ENCODE data around the gene ANKRD52. TPM values are rescaled to one million over a fixed set of nuclear protein-coding genes. Genes with fewer than 3 reads are reported as not detected.

The ANKRD52 gene
- polyA plus RNA-seq, 1 donor, result 25.1 TPM

DNA sequence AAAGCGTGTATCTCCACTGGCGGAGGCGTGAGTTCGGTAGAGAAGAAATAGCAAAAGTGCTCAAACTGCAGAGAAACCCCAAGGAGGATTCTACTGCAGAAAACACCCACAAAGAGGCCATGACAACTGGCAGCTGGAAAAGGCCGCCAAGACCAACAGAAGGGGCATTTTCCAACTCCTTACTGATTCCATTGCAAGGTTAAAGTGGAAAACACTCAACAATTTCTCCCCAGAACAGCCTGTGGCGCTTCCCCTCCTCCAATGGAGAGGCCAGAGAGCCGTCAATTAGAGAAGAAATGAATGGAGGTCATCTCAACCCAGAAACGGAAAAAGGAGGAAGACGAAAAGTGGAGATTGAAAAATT, 618 bp upstream of the ANKRD52 start:
- 72% methylated on average over 3 of the region's 9 CpGs for WGBS (ENCODE audit: insufficient coverage, low lambda C conversion rate)
- Histone ChIP-seq H3K36me3 (ENCODE audit: control insufficient read depth, insufficient read depth, low read length) (peaks cover 30% of the 10 kb centered on the region), H3K4me3 (ENCODE audit: low read length) (peak overlapping the region; percentile 77), H3K27ac (ENCODE audit: low read length) (peak overlapping the region; percentile 93), H3K9me3 (ENCODE audit: control insufficient read depth, low read depth, low read length) (no peaks in the 10 kb centered on the region), H3K4me1 (ENCODE audit: control insufficient read depth, insufficient read depth, low read length) (peaks cover 23% of the 10 kb centered on the region), H3K27me3 (ENCODE audit: control insufficient read depth, insufficient read depth, low read length) (no peaks in the 10 kb centered on the region)
- DNase-seq, result no peak

DNA sequence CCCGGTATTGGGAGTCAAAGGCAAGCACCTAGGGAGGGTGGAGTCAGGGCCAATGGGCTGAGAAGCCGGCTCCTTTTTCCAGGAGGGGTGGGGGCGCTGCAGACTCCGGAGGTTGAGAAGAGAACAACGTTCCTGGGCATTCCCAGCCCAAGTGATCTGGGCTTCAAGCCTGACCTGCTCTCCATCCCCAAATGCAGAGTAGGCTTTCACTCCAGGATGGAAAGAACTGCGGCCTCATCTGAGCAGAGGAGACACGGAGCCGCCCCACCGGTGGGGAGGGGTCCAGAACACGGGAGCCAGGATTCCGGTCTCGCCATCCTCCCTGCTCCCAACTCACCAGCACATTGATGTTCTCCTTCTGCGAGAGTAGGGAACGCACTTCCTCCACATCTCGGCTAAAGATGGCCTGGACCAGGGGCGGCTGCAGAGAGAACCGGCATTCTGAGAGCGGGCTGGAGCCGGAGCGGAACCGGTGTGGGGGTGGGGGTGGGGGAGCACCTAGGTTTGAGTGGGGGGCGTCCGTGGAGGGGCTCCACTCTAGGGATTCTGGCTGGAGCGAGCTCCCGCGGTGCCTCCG, 605 bp downstream of the ANKRD52 start:
- no CpG with 5 or more reads among the region's 27 CpGs for WGBS (ENCODE audit: insufficient coverage, low lambda C conversion rate)
- Histone ChIP-seq H3K9me3 (ENCODE audit: control insufficient read depth, low read depth, low read length) (no peaks in the 10 kb centered on the region), H3K4me3 (ENCODE audit: low read length) (peak overlapping the region; percentile 69), H3K36me3 (ENCODE audit: control insufficient read depth, insufficient read depth, low read length) (peaks cover 42% of the 10 kb centered on the region), H3K27me3 (ENCODE audit: control insufficient read depth, insufficient read depth, low read length) (no peaks in the 10 kb centered on the region), H3K27ac (ENCODE audit: low read length) (peak overlapping the region; percentile 61), H3K4me1 (ENCODE audit: control insufficient read depth, insufficient read depth, low read length) (peaks cover 23% of the 10 kb centered on the region)
- DNase-seq, result peak in 1 of 2 donors; percentile 42

DNA sequence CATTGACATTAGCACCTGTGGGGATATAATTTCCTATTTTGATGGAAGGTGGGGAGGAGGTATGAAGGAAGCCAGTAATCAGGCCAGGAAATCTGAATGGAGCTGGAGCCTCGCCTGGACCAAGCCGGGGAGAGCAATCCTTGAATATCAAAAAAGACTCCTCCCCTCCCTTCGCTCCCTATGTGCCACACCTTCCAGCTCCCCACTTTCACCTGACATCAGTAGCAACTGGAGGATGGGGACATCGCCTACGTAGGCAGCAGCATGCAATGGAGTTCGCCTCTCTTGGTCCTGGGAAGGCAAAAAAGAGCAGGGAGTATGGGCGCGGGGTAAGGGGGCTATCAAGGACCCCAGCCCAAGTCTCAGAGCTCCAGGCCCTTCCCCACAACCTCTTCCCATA, 1.1 kb downstream of the ANKRD52 start:
- 70% methylated on average over 2 of the region's 8 CpGs for WGBS (ENCODE audit: insufficient coverage, low lambda C conversion rate)
- H3K27ac ChIP-seq (ENCODE audit: low read length), result no peak overlapping the region
- H3K4me3 ChIP-seq (ENCODE audit: low read length), result peak overlapping the region; percentile 69
- DNase-seq, result no peak
- H3K27me3 ChIP-seq (ENCODE audit: control insufficient read depth, insufficient read depth, low read length), result no peaks in the 10 kb centered on the region
- peaks cover 48% of the 10 kb centered on the region for H3K36me3 ChIP-seq (ENCODE audit: control insufficient read depth, insufficient read depth, low read length)
- H3K4me1 ChIP-seq (ENCODE audit: control insufficient read depth, insufficient read depth, low read length), result peaks cover 23% of the 10 kb centered on the region
- no peaks in the 10 kb centered on the region for H3K9me3 ChIP-seq (ENCODE audit: control insufficient read depth, low read depth, low read length)

DNA sequence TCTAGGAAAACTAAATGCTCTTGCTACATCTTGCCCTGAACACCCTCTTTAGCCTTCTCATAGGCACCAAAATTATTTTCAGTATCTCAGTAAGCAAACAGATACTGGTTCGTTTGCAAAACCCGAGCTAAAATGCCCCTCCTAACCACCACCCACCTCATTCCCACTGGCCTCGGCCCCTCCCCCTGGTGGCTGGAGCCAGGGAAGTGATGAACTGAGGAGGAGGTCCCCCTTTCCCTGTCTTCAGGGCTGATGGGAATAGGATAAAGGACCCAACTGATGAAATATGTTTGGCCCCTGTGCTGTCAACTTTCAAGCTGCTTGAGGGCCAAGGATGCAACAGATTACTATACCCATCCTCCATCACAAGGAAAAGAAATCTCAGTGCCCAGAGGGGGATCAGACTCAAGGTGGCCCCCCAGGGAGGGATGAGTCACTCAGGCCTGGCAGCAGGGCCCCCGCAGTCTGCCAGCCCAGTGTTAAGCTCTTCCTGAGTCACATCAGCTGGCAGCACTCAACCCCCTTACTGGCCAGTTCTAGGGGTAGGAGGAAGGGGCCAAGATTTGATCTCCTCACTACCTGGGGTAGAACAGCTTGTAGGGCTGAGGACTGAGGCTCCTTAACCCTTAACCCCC, 1.7 kb downstream of the ANKRD52 start:
- peaks cover 23% of the 10 kb centered on the region for H3K4me1 ChIP-seq (ENCODE audit: control insufficient read depth, insufficient read depth, low read length)
- H3K27ac ChIP-seq (ENCODE audit: low read length), result no peak overlapping the region
- H3K27me3 ChIP-seq (ENCODE audit: control insufficient read depth, insufficient read depth, low read length), result no peaks in the 10 kb centered on the region
- no CpG with 5 or more reads among the region's 4 CpGs for WGBS (ENCODE audit: insufficient coverage, low lambda C conversion rate)
- no peaks in the 10 kb centered on the region for H3K9me3 ChIP-seq (ENCODE audit: control insufficient read depth, low read depth, low read length)
- peaks cover 54% of the 10 kb centered on the region for H3K36me3 ChIP-seq (ENCODE audit: control insufficient read depth, insufficient read depth, low read length)
- H3K4me3 ChIP-seq (ENCODE audit: low read length), result no peak overlapping the region
- no peak for DNase-seq

DNA sequence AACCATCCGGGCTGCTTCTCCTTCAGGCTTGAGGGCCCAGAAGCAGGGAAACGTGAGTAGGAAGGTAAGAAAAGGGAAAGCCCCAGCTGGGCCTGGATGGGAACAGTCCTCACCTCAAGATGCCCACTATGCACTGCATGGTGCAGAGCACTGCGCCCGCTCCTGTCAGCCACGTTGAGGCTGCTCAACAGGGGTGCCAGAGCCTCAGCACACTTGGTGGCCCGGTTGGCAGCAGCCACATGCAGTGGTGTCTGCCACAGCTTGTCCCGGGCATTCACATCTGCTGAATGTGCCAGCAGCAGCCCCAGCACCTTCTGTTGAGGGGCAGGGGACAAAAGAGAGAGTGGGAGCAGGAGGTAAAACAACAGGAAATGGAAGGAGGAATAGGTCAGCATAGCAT, 2.5 kb downstream of the ANKRD52 start:
- Histone ChIP-seq H3K4me1 (ENCODE audit: control insufficient read depth, insufficient read depth, low read length) (peaks cover 20% of the 10 kb centered on the region), H3K27me3 (ENCODE audit: control insufficient read depth, insufficient read depth, low read length) (no peaks in the 10 kb centered on the region), H3K36me3 (ENCODE audit: control insufficient read depth, insufficient read depth, low read length) (peaks cover 60% of the 10 kb centered on the region), H3K9me3 (ENCODE audit: control insufficient read depth, low read depth, low read length) (no peaks in the 10 kb centered on the region), H3K27ac (ENCODE audit: low read length) (no peak overlapping the region), H3K4me3 (ENCODE audit: low read length) (no peak overlapping the region)
- DNase-seq, result no peak
- WGBS (ENCODE audit: insufficient coverage, low lambda C conversion rate), result no CpG with 5 or more reads among the region's 7 CpGs

DNA sequence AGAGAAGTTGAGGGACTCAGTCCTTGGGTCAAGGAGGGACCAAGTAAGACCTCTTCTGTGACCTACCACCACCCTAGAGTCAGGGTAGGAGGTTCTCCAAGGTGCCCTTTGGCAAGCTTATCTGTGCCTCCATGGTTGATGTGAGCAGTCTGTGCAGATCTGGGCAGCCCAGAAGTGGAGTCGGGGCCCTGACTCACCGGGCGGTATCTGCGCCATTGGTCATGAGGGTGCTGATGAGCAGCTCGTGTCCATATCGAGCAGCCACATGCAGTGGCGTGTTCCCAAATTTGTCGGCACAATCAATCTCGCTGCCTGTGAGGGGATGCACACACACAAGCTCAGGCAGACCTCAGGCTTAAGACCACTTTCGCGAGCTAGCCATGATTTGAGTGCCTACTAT, 5.1 kb downstream of the ANKRD52 start:
- Histone ChIP-seq H3K4me1 (ENCODE audit: control insufficient read depth, insufficient read depth, low read length) (peaks cover 13% of the 10 kb centered on the region), H3K27me3 (ENCODE audit: control insufficient read depth, insufficient read depth, low read length) (no peaks in the 10 kb centered on the region), H3K27ac (ENCODE audit: low read length) (no peak overlapping the region), H3K9me3 (ENCODE audit: control insufficient read depth, low read depth, low read length) (no peaks in the 10 kb centered on the region), H3K4me3 (ENCODE audit: low read length) (no peak overlapping the region), H3K36me3 (ENCODE audit: control insufficient read depth, insufficient read depth, low read length) (peaks cover 81% of the 10 kb centered on the region)
- no CpG with 5 or more reads among the region's 11 CpGs for WGBS (ENCODE audit: insufficient coverage, low lambda C conversion rate)
- no peak for DNase-seq

DNA sequence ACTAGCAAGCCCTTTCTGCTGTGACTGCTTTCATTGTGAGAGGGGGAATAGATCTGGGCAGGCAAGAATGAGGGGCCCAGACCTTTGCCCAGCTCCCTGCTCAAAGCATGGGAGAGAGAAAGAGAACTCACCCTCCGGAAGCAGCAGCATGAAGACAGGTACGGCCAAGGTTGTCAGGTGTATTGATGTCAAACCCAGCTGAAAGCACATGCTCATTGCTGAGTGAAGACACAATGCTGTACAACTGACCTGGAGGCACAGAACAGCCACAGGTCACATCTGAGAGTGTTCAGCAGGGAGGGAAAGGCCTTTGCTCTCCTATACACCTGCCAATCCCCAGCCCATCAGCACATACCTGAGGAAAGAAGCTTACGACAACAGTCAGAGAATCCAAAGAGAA, 5.5 kb downstream of the ANKRD52 start:
- WGBS (ENCODE audit: insufficient coverage, low lambda C conversion rate), result no CpG with 5 or more reads among the region's 3 CpGs
- Histone ChIP-seq H3K4me3 (ENCODE audit: low read length) (no peak overlapping the region), H3K27ac (ENCODE audit: low read length) (no peak overlapping the region), H3K27me3 (ENCODE audit: control insufficient read depth, insufficient read depth, low read length) (no peaks in the 10 kb centered on the region), H3K4me1 (ENCODE audit: control insufficient read depth, insufficient read depth, low read length) (peaks cover 13% of the 10 kb centered on the region), H3K9me3 (ENCODE audit: control insufficient read depth, low read depth, low read length) (no peaks in the 10 kb centered on the region), H3K36me3 (ENCODE audit: control insufficient read depth, insufficient read depth, low read length) (peaks cover 85% of the 10 kb centered on the region)
- no peak for DNase-seq

DNA sequence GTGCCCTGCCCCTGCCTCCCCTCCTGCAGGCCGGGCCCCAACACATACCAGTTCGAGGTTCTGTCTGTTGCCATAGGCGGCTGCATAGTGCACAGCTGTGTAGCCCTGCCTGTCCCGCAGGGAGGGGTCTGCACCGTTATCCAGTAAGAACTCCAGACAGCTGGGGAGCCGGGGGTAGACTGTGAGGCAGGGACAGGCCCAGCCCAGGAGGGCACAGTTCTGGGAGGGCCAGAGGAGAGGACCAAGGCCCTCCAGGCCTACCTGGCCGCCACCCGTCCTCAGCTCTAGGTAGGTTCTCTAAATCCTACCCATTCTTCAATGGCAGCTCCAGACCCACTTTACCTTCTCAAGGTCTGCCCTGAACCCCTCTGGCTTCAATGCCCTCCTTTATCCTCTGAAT, 9.5 kb downstream of the ANKRD52 start:
- Histone ChIP-seq H3K27ac (ENCODE audit: low read length) (no peak overlapping the region), H3K36me3 (ENCODE audit: control insufficient read depth, insufficient read depth, low read length) (peaks cover 86% of the 10 kb centered on the region), H3K27me3 (ENCODE audit: control insufficient read depth, insufficient read depth, low read length) (no peaks in the 10 kb centered on the region), H3K9me3 (ENCODE audit: control insufficient read depth, low read depth, low read length) (no peaks in the 10 kb centered on the region), H3K4me1 (ENCODE audit: control insufficient read depth, insufficient read depth, low read length) (peaks cover 8% of the 10 kb centered on the region), H3K4me3 (ENCODE audit: low read length) (no peak overlapping the region)
- no CpG with 5 or more reads among the region's 8 CpGs for WGBS (ENCODE audit: insufficient coverage, low lambda C conversion rate)
- DNase-seq, result no peak

DNA sequence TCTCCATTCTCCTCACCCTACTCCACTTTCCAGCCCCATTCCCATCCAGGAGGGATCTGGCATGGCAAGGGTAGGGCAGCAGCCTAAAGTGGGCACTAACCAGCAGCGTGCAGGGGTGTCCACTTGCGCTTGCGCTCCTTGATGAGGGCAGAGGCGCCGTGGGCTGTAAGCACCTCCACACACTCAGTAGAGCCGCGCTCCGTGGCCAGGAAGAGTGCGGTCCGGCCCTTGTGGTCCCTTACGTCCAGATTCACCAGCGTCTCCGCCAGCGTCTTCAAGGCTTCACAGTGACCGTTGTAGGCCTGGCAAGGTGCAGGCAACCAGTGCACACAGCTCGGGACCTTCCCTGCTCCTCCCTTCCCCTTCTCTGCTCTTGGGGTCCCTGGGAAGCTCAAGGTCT, 10.3 kb downstream of the ANKRD52 start:
- WGBS (ENCODE audit: insufficient coverage, low lambda C conversion rate), result no CpG with 5 or more reads among the region's 16 CpGs
- H3K36me3 ChIP-seq (ENCODE audit: control insufficient read depth, insufficient read depth, low read length), result peaks cover 86% of the 10 kb centered on the region
- no peak for DNase-seq
- H3K9me3 ChIP-seq (ENCODE audit: control insufficient read depth, low read depth, low read length), result no peaks in the 10 kb centered on the region
- peaks cover 15% of the 10 kb centered on the region for H3K4me1 ChIP-seq (ENCODE audit: control insufficient read depth, insufficient read depth, low read length)
- H3K27me3 ChIP-seq (ENCODE audit: control insufficient read depth, insufficient read depth, low read length), result no peaks in the 10 kb centered on the region
- no peak overlapping the region for H3K4me3 ChIP-seq (ENCODE audit: low read length)
- H3K27ac ChIP-seq (ENCODE audit: low read length), result no peak overlapping the region

DNA sequence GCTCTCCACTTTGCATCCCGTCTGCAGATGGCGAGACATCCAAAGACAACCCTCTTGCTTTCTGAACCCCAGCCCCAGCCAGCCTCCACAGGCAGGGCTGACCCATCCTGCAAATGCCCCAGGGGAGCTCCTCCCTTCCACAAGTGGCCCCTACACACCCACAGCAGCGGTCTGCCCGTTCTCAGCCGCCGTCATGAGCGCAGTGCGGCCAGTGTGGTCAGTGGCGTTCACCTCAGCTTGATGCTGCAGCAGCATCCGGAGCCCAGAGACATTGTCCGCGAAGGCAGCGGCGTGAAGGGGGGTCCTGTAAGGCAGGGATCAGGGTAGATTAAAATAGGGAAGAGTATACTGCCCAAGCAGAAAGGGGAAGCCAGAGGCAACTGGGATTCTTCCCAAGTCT, 13.7 kb downstream of the ANKRD52 start:
- DNase-seq, result no peak
- 100% methylated on average over 1 of the region's 14 CpGs for WGBS (ENCODE audit: insufficient coverage, low lambda C conversion rate)
- no peak overlapping the region for H3K4me3 ChIP-seq (ENCODE audit: low read length)
- H3K27me3 ChIP-seq (ENCODE audit: control insufficient read depth, insufficient read depth, low read length), result no peaks in the 10 kb centered on the region
- H3K36me3 ChIP-seq (ENCODE audit: control insufficient read depth, insufficient read depth, low read length), result peaks cover 91% of the 10 kb centered on the region
- H3K4me1 ChIP-seq (ENCODE audit: control insufficient read depth, insufficient read depth, low read length), result peaks cover 15% of the 10 kb centered on the region
- no peaks in the 10 kb centered on the region for H3K9me3 ChIP-seq (ENCODE audit: control insufficient read depth, low read depth, low read length)
- H3K27ac ChIP-seq (ENCODE audit: low read length), result no peak overlapping the region

DNA sequence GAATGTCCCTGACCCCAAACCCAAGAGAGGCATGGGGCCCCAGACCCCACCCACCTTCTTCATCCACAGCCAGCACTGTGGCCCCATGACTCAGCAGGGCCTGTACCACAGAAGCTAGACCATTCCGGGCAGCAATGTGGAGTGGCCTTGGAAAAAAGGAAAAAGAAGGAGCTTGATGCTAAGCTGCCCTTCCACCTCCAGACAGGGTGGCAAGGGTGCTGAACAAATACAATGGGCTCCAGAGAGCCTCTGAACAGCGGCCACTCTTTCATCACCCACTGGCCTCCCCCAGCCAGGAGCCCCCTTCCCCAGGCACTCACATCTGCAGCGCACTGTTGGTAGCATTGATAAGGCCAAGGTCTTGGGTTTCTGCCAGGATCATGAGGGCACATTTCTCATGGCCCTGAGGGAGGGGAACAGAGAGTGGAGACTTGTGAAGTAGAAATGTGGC, 14.4 kb downstream of the ANKRD52 start:
- Histone ChIP-seq H3K4me1 (ENCODE audit: control insufficient read depth, insufficient read depth, low read length) (peaks cover 15% of the 10 kb centered on the region), H3K27ac (ENCODE audit: low read length) (peak overlapping the region; percentile 12), H3K36me3 (ENCODE audit: control insufficient read depth, insufficient read depth, low read length) (peaks cover 90% of the 10 kb centered on the region), H3K4me3 (ENCODE audit: low read length) (no peak overlapping the region), H3K9me3 (ENCODE audit: control insufficient read depth, low read depth, low read length) (no peaks in the 10 kb centered on the region), H3K27me3 (ENCODE audit: control insufficient read depth, insufficient read depth, low read length) (no peaks in the 10 kb centered on the region)
- WGBS (ENCODE audit: insufficient coverage, low lambda C conversion rate), result no CpG with 5 or more reads among the region's 3 CpGs
- DNase-seq, result peak in 1 of 2 donors; percentile 24
